Panc1 (cell line): ENCODE measurements around the gene MAPK8. TPM values are rescaled to one million over a fixed set of nuclear protein-coding genes. Genes with fewer than 3 reads are reported as not detected.

Source experiments
- ATAC-seq: fragments of 200-7000 bp; cut with Tn5 transposase; 2 replicates; pipeline ENCODE4 v1.9.1; 2020; ENCODE audit warnings: mild to moderate bottlenecking, moderate library complexity
- BruUV-seq: library from RNA; stranded (reverse); fragments of 400-500 nt; replicated peaks from 2 replicates; lab custom pipeline; 2021; lab: Mats Ljungman, UMichigan
- CTCF ChIA-PET: fragments of 300-600 bp; sonication (Branson Sonifier 250); formaldehyde crosslinking; loops from one replicate; lab custom pipeline; 2022; ENCODE audit warnings: antibody characterized with exemption; lab: Charles Lee
- POLR2A ChIA-PET: fragments of 300-600 bp; sonication (Branson Sonifier 250); formaldehyde crosslinking; loops from one replicate; lab custom pipeline; 2022; ENCODE audit warnings: antibody characterized with exemption; lab: Charles Lee
- DNase-seq: peaks from one replicate; pipeline ENCODE4 v3.0.0-alpha.2; 2010; ENCODE audit warnings: low read depth, low spot score
- H3K27ac ChIP-seq: 2 replicates; pipeline ENCODE4 v1.5.1; 2011; ENCODE audit warnings: mild to moderate bottlenecking, low read length, inconsistent platforms
- H3K27me3 ChIP-seq: fragments of 200-500 bp; sonication (Bioruptor generic); 2 replicates; pipeline ENCODE4 v1.6.0; 2014; ENCODE audit warnings: low read length, inconsistent platforms; ENCODE audit not compliant: control insufficient read depth, insufficient read depth
- H3K36me3 ChIP-seq: fragments of 200-500 bp; sonication (Bioruptor generic); 2 replicates; pipeline ENCODE4 v1.5.1; 2014; ENCODE audit warnings: inconsistent platforms, mild to moderate bottlenecking, low read length, moderate library complexity; ENCODE audit not compliant: control insufficient read depth, insufficient read depth
- H3K4me1 ChIP-seq: 2 replicates; pipeline ENCODE4 v1.5.1; 2011; ENCODE audit warnings: inconsistent platforms, mild to moderate bottlenecking, low read length, moderate library complexity; ENCODE audit not compliant: control insufficient read depth, insufficient read depth
- H3K4me3 ChIP-seq, 2 experiments: 2 replicates each; pipeline ENCODE4 v1.5.1; 2011 to 2012; ENCODE audit warnings: low read depth in 2 of 2, low read length in 2 of 2, mild to moderate bottlenecking in 2 of 2, inconsistent platforms in 1 of 2, moderate library complexity in 1 of 2
- H3K9me3 ChIP-seq: fragments of 200-500 bp; sonication (Bioruptor generic); 2 replicates; pipeline ENCODE4 v1.5.1; 2014; ENCODE audit warnings: low read depth, mild to moderate bottlenecking, inconsistent platforms, low read length, moderate library complexity; ENCODE audit not compliant: control insufficient read depth, insufficient read depth
- CTCF ChIP-seq: fragments of 450-650 bp; IDR thresholded peaks from 2 replicates; pipeline ENCODE4 v1.5.1; 2017; ENCODE audit warnings: mild to moderate bottlenecking
- POLR2AphosphoS5 ChIP-seq: IDR thresholded peaks from 2 replicates; pipeline ENCODE4 v1.6.1; 2012; ENCODE audit warnings: mild to moderate bottlenecking, low read depth, low read length, moderate library complexity
- REST ChIP-seq, 2 experiments: IDR thresholded peaks; 2 replicates each; pipeline ENCODE4 v1.6.1; 2011 to 2012; ENCODE audit warnings: low read depth in 2 of 2, control low read depth in 1 of 2, low read length in 1 of 2, mild to moderate bottlenecking in 1 of 2, moderate library complexity in 1 of 2; ENCODE audit not compliant: insufficient read depth in 1 of 2
- SIN3A ChIP-seq: IDR thresholded peaks from 2 replicates; pipeline ENCODE4 v1.6.1; 2012; ENCODE audit warnings: low read depth, mild to moderate bottlenecking, low read length, moderate library complexity, borderline replicate concordance; ENCODE audit not compliant: insufficient read depth
- TCF7L2 ChIP-seq: IDR thresholded peaks from 2 replicates; pipeline ENCODE4 v1.6.1; 2011; ENCODE audit warnings: mild to moderate bottlenecking, low read depth, low read length, inconsistent platforms
- in situ Hi-C: cut with HindIII; loops from 2 replicates; pipeline ENCODE4 v1.10.0; 2016; ENCODE audit warnings: low sequenced_read_pairs, low pct_unique_long_range_greater_than_20kb
- intact Hi-C: fragments of 100-400 bp; cut with micrococcal nuclease; formaldehyde crosslinking; loops from one replicate; pipeline ENCODE4 v1.10.0; 2022; ENCODE audit not compliant: unreplicated experiment
- total RNA-seq: library from RNA; stranded (reverse); gene quantifications from one replicate; pipeline ENCODE4 v1.2.1, GENCODE V29; 2021; ENCODE audit not compliant: unreplicated experiment

Gene MAPK8
- total RNA-seq, 1 experiment from 2014 or later, result 66.6 TPM

GRCh38 chr10:48273741-48274140 is 32.7 kb upstream of the MAPK8 start:
- TF ChIP-seq REST (IDR thresholded peaks at IDR 0.05; ENCODE audit: insufficient read depth in 1 of 2, low read depth in 2 of 2, low read length in 1 of 2) (no peak), CTCF (no peak), TCF7L2 (no peak), SIN3A (no peak), POLR2AphosphoS5 (no peak)
- Histone ChIP-seq H3K9me3 (no peaks in the 10 kb centered on the region), H3K4me1 (no peaks in the 10 kb centered on the region), H3K36me3 (no peaks in the 10 kb centered on the region), H3K27ac (no peak overlapping the region), H3K27me3 (0 out of 2 replicates have a peak, but pooled peaks cover 2% of the 10 kb centered on the region), H3K4me3 (no peak overlapping the region)
- CTCF ChIA-PET, result interaction anchor here (0.7 kb wide), 1 partner anchor 14 kb away, joined by 4 read pairs; no protein-coding TSS in a partner anchor
- no peak for ATAC-seq
- BruUV-seq, result no TSS peak
- intact Hi-C loops, result no loop called here
- in situ Hi-C loops, result no loop called here
- DNase-seq, result no peak
- POLR2A ChIA-PET, result no interaction called here

- TF ChIP-seq TCF7L2, result no peak
- TF ChIP-seq REST (IDR thresholded peaks at IDR 0.05; ENCODE audit: insufficient read depth in 1 of 2, low read depth in 2 of 2, low read length in 1 of 2), result no peak
- TF ChIP-seq CTCF, result no peak
- TF ChIP-seq POLR2AphosphoS5, result no peak
- no peak for TF ChIP-seq SIN3A
- CTCF ChIA-PET, result no interaction called here
Observed at GRCh38 chr10:48274636-48275035, 31.8 kb upstream of the MAPK8 start, which contains the start of gene FRMPD2. TSS of gene FRMPD2 (minus strand) at chr10:48274696. CDS start at chr10:48274567, 129 bp downstream.

More at GRCh38 chr10:48274636-48275035, 31.8 kb upstream of the MAPK8 start, which contains the start of gene FRMPD2:
- Histone ChIP-seq H3K27me3 (0 out of 2 replicates have a peak, but pooled peaks cover 2% of the 10 kb centered on the region), H3K4me3 (no peak within 1 kb of the TSS), H3K27ac (no peak within 1 kb of the TSS), H3K4me1 (no peaks in the 10 kb centered on the region), H3K36me3 (no peaks in the 10 kb centered on the region), H3K9me3 (no peaks in the 10 kb centered on the region)
- POLR2A ChIA-PET, result no interaction called here
- in situ Hi-C loops, result no loop called here
- ATAC-seq (no peak), DNase-seq (no peak)
- intact Hi-C loops, result no loop called here
- no TSS peak for BruUV-seq
